Progenitor cell of endocrine pancreas (in vitro differentiated cells): ENCODE measurements around the gene LXN. TPM values are rescaled to one million over a fixed set of nuclear protein-coding genes. Genes with fewer than 3 reads are reported as not detected.
"Not testable (repeated sequence)": the region's sequence is repeated elsewhere in the genome, so short reads cannot be mapped to it uniquely, and the experiment has no call there.

Experiments
- DNase-seq: peaks from one replicate; pipeline ENCODE4 v3.0.0; 2021; ENCODE audit warnings: low spot score; ENCODE audit not compliant: unreplicated experiment
- H3K27ac Mint-ChIP-seq: 2 replicates; pipeline ENCODE4 v1.8.0; 2021; ENCODE audit warnings: mild to moderate bottlenecking, moderate library complexity, mixed read lengths
- H3K27me3 Mint-ChIP-seq: 2 replicates; pipeline ENCODE4 v1.8.0; 2021; ENCODE audit warnings: mixed read lengths
- H3K36me3 Mint-ChIP-seq: 2 replicates; pipeline ENCODE4 v1.8.0; 2022; ENCODE audit warnings: mixed read lengths; ENCODE audit not compliant: insufficient read depth
- H3K4me1 Mint-ChIP-seq: 2 replicates; pipeline ENCODE4 v1.8.0; 2021; ENCODE audit warnings: low read depth, mixed read lengths
- H3K4me3 Mint-ChIP-seq: 2 replicates; pipeline ENCODE4 v1.8.0; 2021; ENCODE audit warnings: low read depth, mild to moderate bottlenecking, moderate library complexity, mixed read lengths
- H3K9me3 Mint-ChIP-seq: 2 replicates; pipeline ENCODE4 v1.8.0; 2021; ENCODE audit warnings: low read depth, mixed read lengths
- total RNA-seq: library from RNA; stranded (reverse); gene quantifications from 2 replicates; pipeline ENCODE4 v1.2.1, GENCODE V29; 2021
- TF ChIP-seq, protein P1 (sequence below): fragments of 200-600 bp; sonication (generic); IDR thresholded peaks from one replicate; pipeline ENCODE4 v1.5.0; 2021; ENCODE audit warnings: antibody characterized with exemption, mild to moderate bottlenecking; ENCODE audit not compliant: unreplicated experiment

Gene LXN
- total RNA-seq, 1 donor from 2014 or later = 13.3 TPM

DNA sequence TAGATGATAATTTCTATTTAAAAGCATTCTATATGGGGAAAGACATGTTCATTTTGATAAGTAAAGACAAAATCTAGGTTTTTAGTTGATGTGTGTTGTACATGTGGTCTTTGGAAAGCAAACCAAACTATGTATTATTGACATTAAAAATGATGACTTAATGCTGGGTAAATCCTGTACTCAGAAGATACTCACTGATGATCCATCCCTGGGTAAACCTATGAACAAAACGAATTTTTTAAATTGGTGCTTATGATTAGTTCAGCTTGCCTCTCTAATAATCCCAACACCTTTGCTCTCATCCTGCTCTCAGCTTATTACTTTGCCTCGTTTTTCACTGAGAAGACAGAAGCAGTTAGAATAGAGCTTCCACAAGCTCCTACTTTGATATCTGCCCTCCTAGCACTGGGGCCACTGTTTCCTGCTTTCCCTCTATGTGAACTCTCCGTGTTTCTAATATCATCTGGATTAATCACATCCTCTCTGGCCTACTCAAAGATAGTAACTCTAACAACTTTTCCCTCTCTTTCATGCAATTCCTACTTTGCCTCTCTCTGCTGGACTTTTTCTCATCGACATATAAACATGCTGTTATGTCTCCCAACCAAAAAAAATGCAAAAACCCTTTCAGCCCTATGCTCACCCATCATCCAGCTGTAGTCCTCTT, 30.5 kb upstream of the LXN start:
- no peak for DNase-seq
- H3K9me3 Mint-ChIP-seq = no peaks in the 10 kb centered on the region
- H3K4me1 Mint-ChIP-seq = no peaks in the 10 kb centered on the region
- no peak overlapping the region for H3K4me3 Mint-ChIP-seq
- peaks cover 2% of the 10 kb centered on the region for H3K36me3 Mint-ChIP-seq
- TF ChIP-seq, protein P1, sequence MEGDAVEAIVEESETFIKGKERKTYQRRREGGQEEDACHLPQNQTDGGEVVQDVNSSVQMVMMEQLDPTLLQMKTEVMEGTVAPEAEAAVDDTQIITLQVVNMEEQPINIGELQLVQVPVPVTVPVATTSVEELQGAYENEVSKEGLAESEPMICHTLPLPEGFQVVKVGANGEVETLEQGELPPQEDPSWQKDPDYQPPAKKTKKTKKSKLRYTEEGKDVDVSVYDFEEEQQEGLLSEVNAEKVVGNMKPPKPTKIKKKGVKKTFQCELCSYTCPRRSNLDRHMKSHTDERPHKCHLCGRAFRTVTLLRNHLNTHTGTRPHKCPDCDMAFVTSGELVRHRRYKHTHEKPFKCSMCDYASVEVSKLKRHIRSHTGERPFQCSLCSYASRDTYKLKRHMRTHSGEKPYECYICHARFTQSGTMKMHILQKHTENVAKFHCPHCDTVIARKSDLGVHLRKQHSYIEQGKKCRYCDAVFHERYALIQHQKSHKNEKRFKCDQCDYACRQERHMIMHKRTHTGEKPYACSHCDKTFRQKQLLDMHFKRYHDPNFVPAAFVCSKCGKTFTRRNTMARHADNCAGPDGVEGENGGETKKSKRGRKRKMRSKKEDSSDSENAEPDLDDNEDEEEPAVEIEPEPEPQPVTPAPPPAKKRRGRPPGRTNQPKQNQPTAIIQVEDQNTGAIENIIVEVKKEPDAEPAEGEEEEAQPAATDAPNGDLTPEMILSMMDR = no peak
- no peak overlapping the region for H3K27ac Mint-ChIP-seq
- no peaks in the 10 kb centered on the region for H3K27me3 Mint-ChIP-seq

DNA sequence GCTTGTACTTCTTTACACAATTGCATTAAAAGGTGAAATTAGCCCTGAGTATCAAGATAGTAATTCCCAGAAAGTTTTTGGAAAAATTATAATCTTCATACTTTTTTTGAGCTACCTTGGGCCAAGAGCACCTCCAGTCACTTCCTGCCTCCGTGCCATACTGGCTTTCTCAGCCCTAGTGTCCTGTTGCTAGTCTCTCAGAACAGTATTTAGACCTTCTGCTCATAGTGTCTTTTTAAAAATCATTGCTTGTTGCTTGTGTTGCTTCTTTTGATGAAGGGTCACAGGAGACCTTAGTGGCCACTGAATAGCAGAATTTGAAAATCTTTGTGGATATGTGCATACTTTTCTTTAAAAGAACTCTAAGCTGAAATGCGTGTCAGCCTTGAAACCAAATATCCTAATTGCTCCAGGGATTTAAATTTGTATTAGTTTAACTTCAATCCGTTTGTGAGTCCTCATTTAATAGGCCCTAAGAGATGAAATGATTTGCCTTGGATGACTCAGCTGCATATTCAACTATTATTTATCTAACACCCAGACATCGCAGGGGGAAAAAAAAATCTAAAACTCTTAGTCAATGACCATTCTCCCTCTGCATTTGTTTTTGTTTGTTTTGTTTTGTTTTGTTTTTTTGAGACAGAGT, 29.1 kb upstream of the LXN start:
- no peak for DNase-seq
- TF ChIP-seq, protein P1 = no peak
- H3K4me3 Mint-ChIP-seq = no peak overlapping the region
- peaks cover 2% of the 10 kb centered on the region for H3K36me3 Mint-ChIP-seq
- H3K9me3 Mint-ChIP-seq = no peaks in the 10 kb centered on the region
- H3K27me3 Mint-ChIP-seq = no peaks in the 10 kb centered on the region
- no peaks in the 10 kb centered on the region for H3K4me1 Mint-ChIP-seq
- no peak overlapping the region for H3K27ac Mint-ChIP-seq

DNA sequence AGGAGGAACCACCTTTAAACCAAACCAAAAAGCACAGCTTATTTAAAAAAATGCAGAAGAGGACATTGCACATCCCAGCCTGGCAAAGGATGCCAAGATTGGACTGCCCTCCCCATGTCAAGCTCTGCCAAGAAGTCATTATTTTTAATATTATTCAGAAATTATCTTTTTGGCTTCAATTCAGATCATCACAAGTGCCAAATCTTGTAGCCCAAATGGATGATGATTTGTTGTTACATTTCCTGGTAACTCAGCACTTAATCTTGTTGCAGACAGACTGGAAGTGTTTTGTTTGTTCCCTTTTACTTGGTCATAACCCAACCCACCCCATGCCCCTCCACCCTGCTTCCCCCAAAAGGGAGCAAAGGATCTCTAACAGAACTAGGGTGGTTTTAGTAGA, 28.1 kb upstream of the LXN start:
- H3K9me3 Mint-ChIP-seq = no peaks in the 10 kb centered on the region
- peaks cover 2% of the 10 kb centered on the region for H3K36me3 Mint-ChIP-seq
- no peak overlapping the region for H3K4me3 Mint-ChIP-seq
- H3K27me3 Mint-ChIP-seq = no peaks in the 10 kb centered on the region
- DNase-seq = no peak
- no peak overlapping the region for H3K27ac Mint-ChIP-seq
- no peaks in the 10 kb centered on the region for H3K4me1 Mint-ChIP-seq
- TF ChIP-seq, protein P1 = no peak

DNA sequence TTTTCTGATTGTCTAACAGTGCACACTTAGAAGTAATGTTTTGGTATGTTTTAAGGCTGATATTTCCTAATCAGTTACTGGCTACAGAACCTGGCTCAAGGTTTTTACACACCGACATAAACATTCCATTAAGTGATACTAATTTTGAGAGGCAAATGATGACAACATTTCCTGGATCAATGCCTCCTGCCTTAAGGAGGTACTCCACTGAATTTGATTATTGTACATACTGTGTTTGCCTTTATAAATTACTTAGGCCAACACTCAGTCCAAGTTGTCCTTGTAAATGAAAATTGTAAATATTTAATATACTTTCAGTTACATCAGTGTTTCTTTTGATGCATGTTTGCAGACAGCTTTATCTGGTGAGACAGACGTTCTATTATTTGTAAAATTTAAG, 24.2 kb upstream of the LXN start:
- Mint-ChIP-seq H3K36me3 (peaks cover 8% of the 10 kb centered on the region), H3K27ac (no peak overlapping the region), H3K9me3 (no peaks in the 10 kb centered on the region), H3K4me3 (no peak overlapping the region), H3K27me3 (no peaks in the 10 kb centered on the region), H3K4me1 (no peaks in the 10 kb centered on the region)
- TF ChIP-seq, protein P1 = no peak
- DNase-seq = no peak

DNA sequence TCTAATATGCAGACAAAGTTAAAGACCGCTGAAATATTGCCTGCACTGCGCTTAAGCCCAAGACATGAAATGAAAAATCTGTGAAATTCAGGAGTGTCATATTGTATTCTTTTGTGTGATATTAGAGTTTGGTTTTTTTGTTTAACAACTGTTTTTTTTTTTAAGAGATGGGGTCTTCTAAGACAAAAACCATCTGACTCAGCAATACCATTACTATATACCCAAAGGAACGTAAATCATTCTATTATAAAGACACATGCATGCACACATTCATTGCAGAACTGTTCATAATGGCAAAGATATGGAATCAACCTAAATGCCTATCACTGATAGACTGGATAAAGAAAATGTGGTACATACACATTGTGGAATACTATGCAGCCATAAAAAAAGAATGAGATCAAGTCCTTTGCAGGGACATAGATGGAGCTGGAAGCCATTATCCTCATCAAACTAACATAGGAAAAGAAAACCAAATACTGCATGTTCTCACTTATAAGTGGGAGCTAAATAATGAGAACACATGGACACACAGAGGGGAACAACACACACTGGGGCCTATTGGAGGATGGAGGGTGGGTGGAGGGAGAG, 21.5 kb upstream of the LXN start:
- not testable (repeated sequence) for H3K27me3 Mint-ChIP-seq, DNase-seq, H3K27ac Mint-ChIP-seq, H3K4me3 Mint-ChIP-seq, H3K4me1 Mint-ChIP-seq, H3K9me3 Mint-ChIP-seq
- H3K36me3 Mint-ChIP-seq = peaks cover 10% of the 10 kb centered on the region
